Measurements from ENCODE around the gene SLC6A1. TPM values are rescaled to one million over a fixed set of nuclear protein-coding genes. Genes with fewer than 3 reads are reported as not detected.

SLC6A1 gene
- total and polyA plus RNA-seq, 2 of the 8 experiments (the other 6 are each of a cell fraction or from before 2014, with no cell fraction given) = 0.30 to 0.63 TPM

DNA sequence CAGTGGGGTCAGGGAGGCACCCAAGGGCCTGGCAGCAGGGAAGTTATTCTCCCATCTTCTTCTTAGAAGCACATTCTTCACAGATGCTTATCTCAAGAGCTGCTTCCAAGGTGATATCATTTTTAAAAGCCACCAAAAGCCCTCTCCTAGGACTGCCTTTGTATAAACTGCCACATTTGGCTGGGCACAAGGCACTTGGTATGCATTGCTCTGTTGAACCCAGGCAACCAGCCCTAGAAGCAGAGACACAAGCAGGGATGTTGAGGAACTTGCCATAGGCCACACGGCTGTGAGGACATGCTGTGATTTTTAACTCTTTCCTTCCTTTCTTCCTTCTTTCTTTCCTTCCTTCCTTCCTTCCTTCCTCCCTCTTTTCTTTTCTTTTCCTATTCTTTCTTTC lies 7.4 kb upstream of the SLC6A1 start:
- H3K79me2 ChIP-seq (ENCODE audit: control insufficient read depth in 1 of 2, insufficient read depth in 2 of 2, low read length in 2 of 2) = no peaks in the 10 kb centered on the region
- no peak overlapping the region for H4K5ac ChIP-seq (ENCODE audit: insufficient read length, low read depth, low read length)
- no peaks in the 10 kb centered on the region for H3K9me3 ChIP-seq (ENCODE audit: insufficient read depth in 2 of 2, low read depth in 1 of 2, low read length in 1 of 2)
- H3K27me3 ChIP-seq (replicated peaks in 1 of 4; ENCODE audit: control insufficient read depth in 3 of 4, extremely low read depth in 1 of 4, insufficient read depth in 3 of 4, low read length in 3 of 4) = no peaks in the 10 kb centered on the region; a peak in 1 of 7 replicates
- H2AK5ac ChIP-seq (ENCODE audit: low read depth, low read length) = no peak overlapping the region
- no peak overlapping the region for H3K4me3 ChIP-seq (ENCODE audit: extremely low read depth in 1 of 4, insufficient read depth in 2 of 4, low read depth in 3 of 4, low read length in 4 of 4)
- H2BK20ac ChIP-seq (ENCODE audit: low read length) = no peak overlapping the region
- H3K4ac ChIP-seq (replicated peaks; ENCODE audit: insufficient read length, low read depth, low read length) = no peak overlapping the region
- no peak overlapping the region for H3K27ac ChIP-seq (ENCODE audit: low read depth, low read length)
- no peak overlapping the region for H3K4me2 ChIP-seq (ENCODE audit: insufficient read depth in 1 of 2, low read depth in 2 of 2, low read length in 2 of 2)
- POLR2A ChIA-PET (ENCODE audit: partially characterized antibody) = no interaction called here
- H3K14ac ChIP-seq (ENCODE audit: insufficient read length) = no peak overlapping the region
- no peak overlapping the region for H3K18ac ChIP-seq (ENCODE audit: extremely low read depth, low read length)
- WGBS, 2 experiments (ENCODE audit: extremely low coverage in 1 of 2, insufficient coverage in 1 of 2, insufficient read length in 1 of 2, insufficient replicate concordance in 2 of 2, low coverage in 1 of 2, low lambda C conversion rate in 2 of 2, missing lambda C conversion rate in 1 of 2) = 78% methylated on average over 1 of the region's 1 CpG; no CpG with 5 or more reads in 1 of the 2 experiments
- TF ChIP-seq CHD1 (IDR thresholded peaks at IDR 0.05; ENCODE audit: low read depth, low read length) = no peak
- no peaks in the 10 kb centered on the region for H3K79me1 ChIP-seq (ENCODE audit: low read depth, low read length)
- FAIRE-seq (no peak), DNase-seq (ENCODE audit: low read depth in 1 of 2, low spot score in 2 of 2) (no peak)
- no peak overlapping the region for H4K91ac ChIP-seq (replicated peaks; ENCODE audit: insufficient read length, low read length)
- H4K20me1 ChIP-seq (replicated peaks in 1 of 2; ENCODE audit: control insufficient read depth in 1 of 2, insufficient read depth in 2 of 2, low read length in 2 of 2) = no peaks in the 10 kb centered on the region
- H2BK15ac ChIP-seq (ENCODE audit: low read length) = no peak overlapping the region
- H2AFZ ChIP-seq (ENCODE audit: low read length) = no peak overlapping the region
- no peak overlapping the region for H2BK12ac ChIP-seq (ENCODE audit: low read depth, low read length)
- H3K23me2 ChIP-seq (ENCODE audit: low read depth, low read length) = no peaks in the 10 kb centered on the region
- CTCF ChIA-PET (ENCODE audit: partially characterized antibody) = interaction anchor here (0.9 to 13.3 kb wide), 9 partner anchors 9 to 230 kb away, joined by 3 to 207 read pairs (median 5); no protein-coding TSS in a partner anchor
- no peak overlapping the region for H3K9ac ChIP-seq (replicated peaks in 1 of 4; ENCODE audit: extremely low read depth in 1 of 4, low read depth in 3 of 4, low read length in 3 of 4)
- H2BK5ac ChIP-seq (ENCODE audit: low read depth, low read length) = no peak overlapping the region
- no peak overlapping the region for H3K23ac ChIP-seq (ENCODE audit: insufficient read length)
- no peak overlapping the region for H3K56ac ChIP-seq (replicated peaks; ENCODE audit: insufficient read length, low read depth, low read length)
- no peaks in the 10 kb centered on the region for H3K36me3 ChIP-seq (ENCODE audit: control insufficient read depth in 2 of 4, insufficient read depth in 4 of 4, low read length in 3 of 4)
- H4K8ac ChIP-seq (ENCODE audit: extremely low read depth, insufficient read depth, low read length) = no peak overlapping the region
- peaks cover 0 to 6% (median 2%) of the 10 kb centered on the region in 4 experiments; a peak in 3 of 7 replicates for H3K4me1 ChIP-seq (replicated peaks in 1 of 4; ENCODE audit: control insufficient read depth in 3 of 4, insufficient read depth in 4 of 4, low read length in 3 of 4)
- no peak overlapping the region for H2BK120ac ChIP-seq (replicated peaks; ENCODE audit: low read depth, low read length)

Data from H1 (cell line).